HepG2 (cell line): ENCODE measurements around the gene CTAGE6. TPM values are rescaled to one million over a fixed set of nuclear protein-coding genes. Genes with fewer than 3 reads are reported as not detected.
"Not testable (repeated sequence)": the region's sequence is repeated elsewhere in the genome, so short reads cannot be mapped to it uniquely, and the experiment has no call there.

Experiments
- ATAC-seq: fragments of 200-7000 bp; cut with Tn5 transposase; 3 replicates; pipeline ENCODE4 v1.9.1; 2020; ENCODE audit warnings: mild to moderate bottlenecking, moderate library complexity
- Bru-seq: library from RNA; stranded (reverse); fragments of 400-500 nt; gene quantifications from one replicate; lab custom pipeline; 2021; lab: Mats Ljungman, UMichigan
- BruChase-seq, 2 experiments: library from RNA; stranded (reverse); fragments of 400-500 nt; gene quantifications; one replicate each; lab custom pipeline; 2021; lab: Mats Ljungman, UMichigan
- BruUV-seq: library from RNA; stranded (reverse); fragments of 400-500 nt; replicated peaks from 2 replicates; lab custom pipeline; 2021; lab: Mats Ljungman, UMichigan
- CTCF ChIA-PET: fragments of 300-600 bp; formaldehyde crosslinking; extraction: SDS; loops from one replicate; lab custom pipeline; 2021; ENCODE audit warnings: low total read pairs, inconsistent platforms, low intra/inter-chr PET ratio; lab: Yijun Ruan, JAX
- POLR2A ChIA-PET: fragments of 350-600 bp; sonication (Branson Sonifier 250); formaldehyde crosslinking; loops from one replicate; lab custom pipeline; 2020; ENCODE audit warnings: antibody characterized with exemption, inconsistent platforms; lab: Yijun Ruan, JAX
- DNase-seq: peaks from one replicate; pipeline ENCODE4 v3.0.0-alpha.2; 2015; ENCODE audit warnings: low spot score
- FAIRE-seq: peaks from 3 replicates; lab custom pipeline; 2011; peaks lifted over from hg19 to GRCh38; lab: Jason Lieb, UNC
- H2AFZ ChIP-seq: one replicate; pipeline ENCODE4 v1.6.1; 2011; ENCODE audit warnings: low read length, inconsistent platforms
- H3K27ac ChIP-seq: fragments of 300-600 bp; 3 replicates; pipeline ENCODE4 v1.8.0; 2011; ENCODE audit warnings: mixed run types, mild to moderate bottlenecking, mixed read lengths, low read length, inconsistent platforms; ENCODE audit not compliant: insufficient read depth; ENCODE audit errors: extremely low read length
- H3K27me3 ChIP-seq, 2 experiments: fragments of 200-600 bp in 1 of 2; 2 replicates in 1 of 2; 3 replicates in 1 of 2; pipeline versions ENCODE4 v1.6.0 to v1.8.0; 2011; ENCODE audit warnings: low read length in 2 of 2, mild to moderate bottlenecking in 2 of 2, moderate library complexity in 2 of 2, inconsistent platforms in 1 of 2; ENCODE audit not compliant: insufficient read depth in 2 of 2, control insufficient read depth in 1 of 2
- H3K36me3 ChIP-seq, 2 experiments: fragments of 200-600 bp in 1 of 2; replicated peaks in 1 of 2; 2 replicates in 1 of 2; 3 replicates in 1 of 2; pipeline versions ENCODE4 v1.5.1 to v1.8.0; 2011; ENCODE audit warnings: low read length in 2 of 2, inconsistent platforms in 1 of 2; ENCODE audit not compliant: insufficient read depth in 2 of 2, control insufficient read depth in 1 of 2
- H3K4me1 ChIP-seq: 2 replicates; pipeline ENCODE4 v1.5.1; 2012; ENCODE audit warnings: low read length, inconsistent platforms; ENCODE audit not compliant: insufficient read depth
- H3K4me2 ChIP-seq: 2 replicates; pipeline ENCODE4 v1.6.0; 2011; ENCODE audit warnings: low read depth, low read length, inconsistent platforms
- H3K4me3 ChIP-seq, 3 experiments: fragments of 200-600 bp in 1 of 3; sonication (generic), shearing (Covaris generic) in 1 of 3; replicated peaks in 1 of 3; 2 replicates each; pipeline ENCODE4 v1.5.1; 2011 to 2016; ENCODE audit warnings: low read length in 3 of 3, inconsistent platforms in 2 of 3, low read depth in 2 of 3, mild to moderate bottlenecking in 2 of 3, control low read depth in 1 of 3, mixed read lengths in 1 of 3; ENCODE audit not compliant: insufficient read depth in 1 of 3
- H3K79me2 ChIP-seq: one replicate; pipeline ENCODE4 v1.6.1; 2011; ENCODE audit warnings: low read length, inconsistent platforms; ENCODE audit not compliant: insufficient read depth
- H3K9ac ChIP-seq: 2 replicates; pipeline ENCODE4 v1.6.0; 2011; ENCODE audit warnings: mild to moderate bottlenecking, low read depth, low read length, inconsistent platforms; ENCODE audit not compliant: insufficient read depth
- H3K9me3 ChIP-seq: 2 replicates; pipeline ENCODE4 v1.5.1; 2012; ENCODE audit warnings: mild to moderate bottlenecking, low read length
- H4K20me1 ChIP-seq: 2 replicates; pipeline ENCODE4 v1.6.0; 2011; ENCODE audit warnings: inconsistent platforms, mild to moderate bottlenecking, low read length, moderate library complexity; ENCODE audit not compliant: insufficient read depth
- WGBS: methylation state at CpG from one replicate; pipeline ENCODE4 v1.1.6; 2017; ENCODE audit warnings: low lambda C conversion rate; 5-methylcytosine and 5-hydroxymethylcytosine counted together
- in situ Hi-C: cut with HindIII; loops from 2 replicates; pipeline ENCODE4 v1.10.0; 2017; ENCODE audit warnings: low pct_unique_long_range_greater_than_20kb; ENCODE audit not compliant: extremely low pct_ligation_motif_present
- intact Hi-C: fragments of 100-400 bp; cut with micrococcal nuclease; formaldehyde crosslinking; loops from one replicate; pipeline ENCODE4 v1.10.0; 2022; ENCODE audit not compliant: unreplicated experiment
- long read RNA-seq, 2 experiments: library from RNA in 1 of 2; library from polyadenylated mRNA in 1 of 2; stranded (forward) in 1 of 2; unstranded in 1 of 2; transcript quantifications; one replicate each; pipeline ENCODE4 v2.0.0, GENCODE V29; 2019 to 2022
- polyA minus RNA-seq, 3 experiments: library from RNA; depleted of rRNA, polyadenylated mRNA; stranded (reverse); fragments of >200 nt; gene quantifications; 2 replicates each; pipeline ENCODE4 v1.2.3, GENCODE V29; 2011; ENCODE audit warnings: low replicate concordance in 1 of 3
- polyA plus RNA-seq, 8 experiments: library from polyadenylated mRNA; depleted of rRNA in 3 of 8; stranded (reverse) in 7 of 8; unstranded in 1 of 8; fragments of >200 nt; fragmentation: Illumina TruSeq in 4 of 8; extraction: Trizol in 4 of 8; gene quantifications; 2 replicates each; pipeline versions ENCODE4 v1.2.1 to v1.2.3, GENCODE V29; 2011 to 2016; ENCODE audit warnings: low read depth in 4 of 8, missing spikeins in 1 of 8, mixed read lengths in 1 of 8; ENCODE audit not compliant: insufficient read depth in 1 of 8
- total RNA-seq, 5 experiments: library from RNA; depleted of rRNA; stranded (reverse); fragments of >200 nt; fragmentation: Illumina TruSeq; extraction: Trizol; gene quantifications; 2 replicates each; pipeline ENCODE4 v1.2.3, GENCODE V29; 2016; ENCODE audit warnings: low read depth in 1 of 5

Gene CTAGE6, protein sequence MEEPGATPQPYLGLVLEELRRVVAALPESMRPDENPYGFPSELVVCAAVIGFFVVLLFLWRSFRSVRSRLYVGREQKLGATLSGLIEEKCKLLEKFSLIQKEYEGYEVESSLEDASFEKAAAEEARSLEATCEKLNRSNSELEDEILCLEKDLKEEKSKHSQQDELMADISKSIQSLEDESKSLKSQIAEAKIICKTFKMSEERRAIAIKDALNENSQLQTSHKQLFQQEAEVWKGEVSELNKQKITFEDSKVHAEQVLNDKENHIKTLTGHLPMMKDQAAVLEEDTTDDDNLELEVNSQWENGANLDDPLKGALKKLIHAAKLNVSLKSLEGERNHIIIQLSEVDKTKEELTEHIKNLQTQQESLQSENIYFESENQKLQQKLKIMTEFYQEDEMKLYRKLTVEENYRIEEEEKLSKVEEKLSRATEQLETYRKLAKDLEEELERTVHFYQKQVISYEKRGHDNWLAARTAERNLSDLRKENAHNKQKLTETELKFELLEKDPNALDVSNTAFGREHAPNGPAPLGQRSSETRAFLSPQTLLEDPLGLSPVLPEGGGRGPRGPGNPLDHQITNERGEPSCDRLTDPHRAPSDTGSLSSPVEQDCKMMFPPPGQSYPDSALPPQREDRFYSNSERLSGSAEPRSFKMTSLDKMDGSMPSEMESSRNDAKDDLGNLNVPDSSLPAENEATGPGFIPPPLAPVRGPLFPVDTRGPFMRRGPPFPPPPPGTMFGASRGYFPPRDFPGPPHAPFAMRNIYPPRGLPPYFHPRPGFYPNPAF
- not detected in 2 replicates for total RNA-seq (2016; rRNA removed; fragmentation: Illumina TruSeq; extraction: Trizol)
- not detected in 2 replicates for total RNA-seq (2016; cell fraction: cytosol; rRNA removed; fragmentation: Illumina TruSeq; extraction: Trizol; ENCODE audit: low read depth)
- total RNA-seq (2016; cell fraction: insoluble cytoplasmic fraction; rRNA removed; fragmentation: Illumina TruSeq; extraction: Trizol) = not detected in 2 replicates
- total RNA-seq (2016; cell fraction: membrane; rRNA removed; fragmentation: Illumina TruSeq; extraction: Trizol) = not detected in 2 replicates
- not detected in 2 replicates for total RNA-seq (2016; cell fraction: nucleus; rRNA removed; fragmentation: Illumina TruSeq; extraction: Trizol)
- polyA plus RNA-seq (2011; rRNA removed) = 0.09 and 0.12 TPM in 2 replicates
- polyA plus RNA-seq (2011; cell fraction: cytosol; rRNA removed) = not detected in 2 replicates
- polyA plus RNA-seq (2011; cell fraction: nucleus; rRNA removed) = 0.29 and 0.38 TPM in 2 replicates
- polyA plus RNA-seq (2012) = not detected in 2 replicates
- not detected in 2 replicates for polyA plus RNA-seq (2016; cell fraction: cytosol; fragmentation: Illumina TruSeq; extraction: Trizol; ENCODE audit: low read depth)
- polyA plus RNA-seq (2016; cell fraction: insoluble cytoplasmic fraction; fragmentation: Illumina TruSeq; extraction: Trizol; ENCODE audit: low read depth) = not detected in 2 replicates
- not detected in 2 replicates for polyA plus RNA-seq (2016; cell fraction: membrane; fragmentation: Illumina TruSeq; extraction: Trizol; ENCODE audit: low read depth)
- not detected in 2 replicates for polyA plus RNA-seq (2016; cell fraction: nucleus; fragmentation: Illumina TruSeq; extraction: Trizol; ENCODE audit: insufficient read depth, low read depth)
- 0.12 and 0.42 TPM in 2 replicates for polyA minus RNA-seq (2011; rRNA and poly(A)+ RNA removed; ENCODE audit: low replicate concordance)
- polyA minus RNA-seq (2011; cell fraction: cytosol; rRNA and poly(A)+ RNA removed) = not detected in 2 replicates
- 4.6 and 4.8 TPM in 2 replicates for polyA minus RNA-seq (2011; cell fraction: nucleus; rRNA and poly(A)+ RNA removed)
- Bru-seq, nascent RNA = percentile 26 among the genes with signal in this experiment
- BruChase-seq, experiment 1, labeled RNA remaining after a 6-hour chase = percentile 17 among the genes with signal in this experiment
- not detected for BruChase-seq, experiment 2, labeled RNA remaining after a 2-hour chase
- long read RNA-seq, experiment 1 = 0 reads
- long read RNA-seq, experiment 2 = 0 reads

DNA sequence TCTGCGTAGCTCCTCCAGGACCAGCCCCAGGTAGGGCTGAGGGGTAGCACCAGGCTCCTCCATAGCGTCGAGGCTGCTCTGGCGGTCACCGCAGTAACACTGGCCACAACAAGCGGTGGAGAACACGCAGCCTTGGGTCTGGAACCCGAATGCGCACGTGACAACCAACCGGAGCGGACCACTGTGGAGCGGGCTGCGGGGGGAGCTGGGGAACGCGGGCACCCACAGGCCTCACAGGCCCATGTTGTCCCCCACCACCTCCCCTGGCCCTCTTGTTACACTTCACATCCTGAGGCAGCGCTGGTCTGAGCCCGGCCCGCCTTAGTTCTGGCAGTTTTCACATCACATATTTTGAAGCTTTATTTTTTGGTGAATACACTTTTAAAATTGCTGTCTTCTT is at the start of gene CTAGE6:
TSS of gene CTAGE6 (minus strand) at position 101 of the 400 bp plus-strand sequence. CDS start at position 63, 38 bp downstream.
- H3K4me3 ChIP-seq, H3K27ac ChIP-seq, H3K36me3 ChIP-seq, H3K4me1 ChIP-seq, POLR2A ChIA-PET, H4K20me1 ChIP-seq, H3K9ac ChIP-seq, H3K79me2 ChIP-seq, BruUV-seq, CTCF ChIA-PET, ATAC-seq, in situ Hi-C loops, FAIRE-seq, H3K4me2 ChIP-seq, H3K27me3 ChIP-seq, intact Hi-C loops, H3K9me3 ChIP-seq, H2AFZ ChIP-seq, DNase-seq: not testable (repeated sequence)
- WGBS = 45% methylated on average over 2 of the region's 19 CpGs

DNA sequence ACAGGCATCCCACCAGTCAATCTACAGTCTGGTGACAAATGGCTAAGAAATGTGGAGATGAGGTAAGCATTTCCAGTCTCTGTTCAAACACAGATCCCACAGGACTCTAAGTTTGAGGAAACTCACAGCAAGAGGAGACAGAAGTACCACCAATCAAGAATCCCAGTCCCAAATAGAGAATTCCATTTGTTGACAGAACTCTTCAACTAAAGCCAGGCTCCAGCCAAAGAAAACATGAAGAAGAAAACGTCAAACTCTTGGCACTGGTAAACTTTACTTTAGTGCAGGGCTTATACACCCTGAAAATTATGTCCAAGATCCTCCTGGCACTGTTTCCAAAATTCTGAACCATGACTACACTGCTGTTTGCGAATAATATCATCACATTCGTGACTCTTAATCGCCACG is 49.2 kb upstream of the CTAGE6 start:
- H3K27me3 ChIP-seq, H3K79me2 ChIP-seq, H3K9me3 ChIP-seq, CTCF ChIA-PET, H3K4me3 ChIP-seq, H4K20me1 ChIP-seq, H3K9ac ChIP-seq, BruUV-seq, H3K27ac ChIP-seq, H3K36me3 ChIP-seq, intact Hi-C loops, POLR2A ChIA-PET, FAIRE-seq, DNase-seq, in situ Hi-C loops, H3K4me1 ChIP-seq, H3K4me2 ChIP-seq, H2AFZ ChIP-seq: not testable (repeated sequence)
- ATAC-seq = peak; percentile 41; the same call in 1 of the 3 replicates
- no CpG with 5 or more reads among the region's 5 CpGs for WGBS

DNA sequence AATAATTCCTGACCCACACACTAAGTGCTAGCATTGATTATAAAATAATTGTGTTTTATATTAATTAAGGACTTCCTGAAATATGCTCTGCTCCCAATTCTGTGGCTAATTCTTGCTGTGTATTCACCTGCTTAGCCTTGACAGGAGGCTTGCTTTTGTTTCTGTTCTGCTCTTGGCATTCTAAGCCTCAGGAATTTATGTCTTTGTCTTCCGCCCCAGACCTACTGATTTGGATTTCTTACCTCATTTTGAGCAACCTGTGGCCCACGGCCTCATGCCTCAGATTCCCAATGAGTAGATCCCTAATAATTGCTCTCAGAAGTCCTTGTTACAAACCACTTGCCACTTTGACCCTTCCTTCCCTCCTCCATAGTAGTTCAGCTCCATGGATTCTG is 40.4 kb upstream of the CTAGE6 start:
- H3K9ac ChIP-seq, H3K4me3 ChIP-seq, H4K20me1 ChIP-seq, intact Hi-C loops, H2AFZ ChIP-seq, H3K27ac ChIP-seq, BruUV-seq, H3K9me3 ChIP-seq, H3K4me2 ChIP-seq, ATAC-seq, CTCF ChIA-PET, H3K27me3 ChIP-seq, FAIRE-seq, H3K36me3 ChIP-seq, H3K79me2 ChIP-seq, POLR2A ChIA-PET, in situ Hi-C loops, DNase-seq, H3K4me1 ChIP-seq: not testable (repeated sequence)
- 0% methylated on average over 1 of the region's 2 CpGs for WGBS
